NT2/D1 (cell line): ENCODE measurements around the gene DLG2.

Source experiments
- DNase-seq: peaks from one replicate; pipeline ENCODE4 v3.0.0-alpha.2; 2011; ENCODE audit warnings: low read depth, low spot score
- H3K27me3 ChIP-seq: 2 replicates; pipeline ENCODE4 v1.6.0; 2011; ENCODE audit warnings: mild to moderate bottlenecking; ENCODE audit not compliant: insufficient read length, insufficient read depth
- H3K36me3 ChIP-seq: 2 replicates; pipeline ENCODE4 v1.6.1; 2011; ENCODE audit warnings: mild to moderate bottlenecking, low read length, mixed read lengths; ENCODE audit not compliant: insufficient read depth, insufficient read length
- H3K4me1 ChIP-seq: 2 replicates; pipeline ENCODE4 v1.5.1; 2011; ENCODE audit not compliant: insufficient read depth, insufficient read length
- H3K4me3 ChIP-seq: 2 replicates; pipeline ENCODE4 v1.5.1; 2011; ENCODE audit warnings: low read depth; ENCODE audit not compliant: insufficient read length
- H3K9ac ChIP-seq: 2 replicates; pipeline ENCODE4 v1.6.0; 2011; ENCODE audit warnings: low read depth; ENCODE audit not compliant: insufficient read length
- H3K9me3 ChIP-seq: 2 replicates; pipeline ENCODE4 v1.5.1; 2011; ENCODE audit warnings: mild to moderate bottlenecking, low read length; ENCODE audit not compliant: insufficient read depth
- SUZ12 ChIP-seq: IDR thresholded peaks from 2 replicates; pipeline ENCODE4 v1.6.1; 2011; ENCODE audit not compliant: insufficient read length, insufficient read depth; ENCODE audit errors: extremely low read depth
- YY1 ChIP-seq: IDR thresholded peaks from 2 replicates; pipeline ENCODE4 v1.6.1; 2011; ENCODE audit not compliant: insufficient read length, insufficient read depth
- ZNF274 ChIP-seq: IDR thresholded peaks from 2 replicates; pipeline ENCODE4 v1.6.1; 2011; ENCODE audit warnings: mild to moderate bottlenecking, low read depth, low read length

DLG2 gene

GRCh38 chr11:83568516-83568915, 2058.6 kb downstream of the DLG2 start:
- no peaks in the 10 kb centered on the region for H3K9me3 ChIP-seq
- H3K36me3 ChIP-seq, result no peaks in the 10 kb centered on the region
- no peaks in the 10 kb centered on the region for H3K4me1 ChIP-seq
- TF ChIP-seq SUZ12 (no peak), ZNF274 (no peak), YY1 (no peak)
- H3K9ac ChIP-seq, result no peak overlapping the region
- no peak overlapping the region for H3K4me3 ChIP-seq
- no peaks in the 10 kb centered on the region for H3K27me3 ChIP-seq
- DNase-seq, result no peak

- Histone ChIP-seq H3K4me3 (no peak overlapping the region), H3K4me1 (no peaks in the 10 kb centered on the region), H3K9me3 (no peaks in the 10 kb centered on the region), H3K36me3 (no peaks in the 10 kb centered on the region), H3K27me3 (no peaks in the 10 kb centered on the region), H3K9ac (no peak overlapping the region)
- no peak for DNase-seq
- TF ChIP-seq ZNF274 (no peak), YY1 (no peak), SUZ12 (no peak)
These were observed 2060.2 kb downstream of the DLG2 start for GRCh38 chr11:83566950-83567349.

GRCh38 chr11:83564870-83565269, 2062.3 kb downstream of the DLG2 start:
- Histone ChIP-seq H3K4me1 (no peaks in the 10 kb centered on the region), H3K9ac (no peak overlapping the region), H3K36me3 (no peaks in the 10 kb centered on the region), H3K4me3 (no peak overlapping the region), H3K9me3 (no peaks in the 10 kb centered on the region; the same call in 1 of the 2 replicates), H3K27me3 (no peaks in the 10 kb centered on the region)
- TF ChIP-seq SUZ12, result no peak
- no peak for TF ChIP-seq ZNF274
- no peak for TF ChIP-seq YY1
- DNase-seq, result no peak

GRCh38 chr11:83558281-83558680, 2068.9 kb downstream of the DLG2 start:
- Histone ChIP-seq H3K27me3 (no peaks in the 10 kb centered on the region), H3K9me3 (no peaks in the 10 kb centered on the region; the same call in 1 of the 2 replicates), H3K4me3 (no peak overlapping the region), H3K4me1 (no peaks in the 10 kb centered on the region), H3K36me3 (no peaks in the 10 kb centered on the region), H3K9ac (no peak overlapping the region)
- no peak for TF ChIP-seq SUZ12
- TF ChIP-seq ZNF274, result no peak
- no peak for TF ChIP-seq YY1
- DNase-seq, result no peak

GRCh38 chr11:83557653-83558052, 2069.5 kb downstream of the DLG2 start:
- TF ChIP-seq YY1, result no peak
- no peak for TF ChIP-seq ZNF274
- TF ChIP-seq SUZ12, result no peak
- no peaks in the 10 kb centered on the region; the same call in 1 of the 2 replicates for H3K9me3 ChIP-seq
- H3K4me3 ChIP-seq, result no peak overlapping the region
- no peaks in the 10 kb centered on the region for H3K36me3 ChIP-seq
- no peak for DNase-seq
- H3K27me3 ChIP-seq, result no peaks in the 10 kb centered on the region
- no peaks in the 10 kb centered on the region for H3K4me1 ChIP-seq
- no peak overlapping the region for H3K9ac ChIP-seq

GRCh38 chr11:83554876-83555275, 2072.3 kb downstream of the DLG2 start:
- no peak overlapping the region for H3K9ac ChIP-seq
- no peaks in the 10 kb centered on the region for H3K36me3 ChIP-seq
- H3K27me3 ChIP-seq, result no peaks in the 10 kb centered on the region
- no peaks in the 10 kb centered on the region for H3K9me3 ChIP-seq
- TF ChIP-seq ZNF274, result no peak
- no peak for TF ChIP-seq SUZ12
- TF ChIP-seq YY1, result no peak
- no peak for DNase-seq
- no peak overlapping the region for H3K4me3 ChIP-seq
- H3K4me1 ChIP-seq, result no peaks in the 10 kb centered on the region

GRCh38 chr11:83549984-83550667, 2077.0 kb downstream of the DLG2 start:
- Histone ChIP-seq H3K9me3 (no peaks in the 10 kb centered on the region), H3K9ac (no peak overlapping the region), H3K4me1 (no peaks in the 10 kb centered on the region), H3K4me3 (no peak overlapping the region), H3K27me3 (no peaks in the 10 kb centered on the region), H3K36me3 (no peaks in the 10 kb centered on the region)
- no peak for TF ChIP-seq YY1
- no peak for TF ChIP-seq ZNF274
- no peak for TF ChIP-seq SUZ12
- DNase-seq, result no peak
